HG02870 (cell line): Measurements from ENCODE around the gene RGPD4.

Source experiments
- ATAC-seq: cut with Tn5 transposase; IDR thresholded peaks from one replicate; pipeline ENCODE4 v1.9.1; 2021; ENCODE audit warnings: mild to moderate bottlenecking, moderate library complexity; ENCODE audit not compliant: unreplicated experiment

RGPD4 gene

GRCh38 chr2:107927034-107927534 lies 100.4 kb downstream of the RGPD4 start:
- no peak for ATAC-seq

DNA sequence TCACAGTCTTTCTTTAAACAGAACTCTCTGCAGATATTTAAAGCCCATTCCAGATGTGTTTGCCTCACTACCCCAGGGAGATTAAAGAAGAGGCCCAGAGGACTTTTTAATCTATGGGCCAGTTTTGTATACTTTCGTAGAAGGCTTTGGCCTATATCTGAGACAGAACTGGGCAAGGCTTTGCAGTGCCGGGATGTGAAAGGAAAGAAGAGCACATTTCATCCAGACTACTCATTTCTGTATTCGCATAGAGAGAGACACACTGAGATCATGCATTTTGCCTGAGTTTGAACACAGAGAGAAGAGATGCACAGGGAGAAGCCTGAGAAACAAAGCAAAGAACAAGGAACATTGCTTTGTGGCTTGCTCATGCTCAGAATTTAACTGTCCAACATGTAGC lies 104.7 kb downstream of the RGPD4 start:
- ATAC-seq, result no peak

GRCh38 chr2:107932488-107932887 lies 105.8 kb downstream of the RGPD4 start:
- ATAC-seq, result no peak

DNA sequence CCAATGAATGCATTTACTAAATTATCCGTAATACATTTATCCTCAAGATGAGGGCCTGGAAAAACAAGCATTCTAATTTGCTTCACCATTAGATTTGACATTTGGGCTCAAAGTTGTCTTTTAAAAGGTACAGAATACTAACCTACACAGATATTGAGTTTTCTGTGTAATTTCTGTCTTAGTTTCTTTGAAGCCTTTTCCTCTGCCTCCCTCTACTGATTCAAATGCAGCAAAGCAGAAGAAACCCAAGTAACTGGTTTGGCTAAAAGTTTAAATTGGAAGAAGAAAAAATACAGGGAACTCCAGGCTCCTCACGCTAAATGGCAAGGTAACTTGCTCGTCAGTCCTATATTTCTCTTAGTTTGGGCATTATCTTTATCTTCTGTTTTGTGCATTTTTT lies 106.3 kb downstream of the RGPD4 start:
- ATAC-seq, result no peak

- no peak for ATAC-seq
Observed at GRCh38 chr2:107936433-107937359, 110.0 kb downstream of the RGPD4 start.
